Anterior cingulate cortex (tissue), 58 donors: Measurements from ENCODE around the gene MYO18A.
A peak's percentile ranks its signal among the peaks of the same experiment; 100 is the strongest.
"Not testable (repeated sequence)": the region's sequence is repeated elsewhere in the genome, so short reads cannot be mapped to it uniquely, and the experiment has no call there.

ENCODE experiments used
- DNase-seq, 58 donors: peaks; one replicate each; lab custom pipeline; 2025; lab: John Stamatoyannopoulos, UW

The MYO18A gene

GRCh38 chr17:29180034-29180787, at the start of gene MYO18A:
Gene MYO18A, minus strand, starts transcription at chr17:29180398. Its CDS starts 13,458 bp downstream, at chr17:29166940.
- DNase-seq: peak in 53 of 58 donors; percentile 39 to 88 (median 76)

- no peak for DNase-seq
Observed at GRCh38 chr17:29225396-29225795, 45.2 kb upstream of the MYO18A start.

GRCh38 chr17:29221338-29221737, 41.1 kb upstream of the MYO18A start:
- not testable (repeated sequence) for DNase-seq

DNA sequence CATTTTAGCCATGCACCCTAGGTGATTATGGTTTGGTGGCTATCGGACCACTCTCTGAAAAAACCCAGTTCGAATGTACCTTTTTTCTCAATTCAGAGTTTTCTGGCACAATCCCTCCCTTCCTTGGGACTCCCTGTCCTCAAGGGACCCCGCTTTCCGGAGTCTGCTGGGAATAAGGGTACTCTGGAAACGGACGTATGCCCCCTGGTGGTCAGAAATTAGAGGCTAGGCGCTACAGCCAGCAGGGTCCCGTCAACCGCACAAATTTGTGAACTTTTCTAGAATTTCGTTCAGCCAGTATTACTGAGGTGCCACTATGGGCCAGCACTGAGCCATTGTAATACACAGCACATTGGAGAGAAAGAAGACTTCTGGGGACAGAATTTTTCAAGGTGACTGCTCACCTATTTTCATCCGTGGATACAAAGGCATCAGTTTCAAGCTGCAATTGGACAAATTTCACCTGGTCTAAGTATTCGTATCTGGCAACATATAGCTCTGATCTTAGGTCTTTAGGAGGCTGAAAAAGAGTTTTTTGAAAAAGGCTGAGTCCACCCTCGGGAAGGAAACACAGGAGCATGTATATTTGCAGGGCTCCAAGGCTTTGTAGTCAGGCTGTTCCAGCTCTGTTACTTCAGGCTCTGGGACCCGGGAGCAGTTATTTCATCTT, 39.3 kb upstream of the MYO18A start:
- DNase-seq: peak in 56 of 58 donors; percentile 14 to 89 (median 70)

DNA sequence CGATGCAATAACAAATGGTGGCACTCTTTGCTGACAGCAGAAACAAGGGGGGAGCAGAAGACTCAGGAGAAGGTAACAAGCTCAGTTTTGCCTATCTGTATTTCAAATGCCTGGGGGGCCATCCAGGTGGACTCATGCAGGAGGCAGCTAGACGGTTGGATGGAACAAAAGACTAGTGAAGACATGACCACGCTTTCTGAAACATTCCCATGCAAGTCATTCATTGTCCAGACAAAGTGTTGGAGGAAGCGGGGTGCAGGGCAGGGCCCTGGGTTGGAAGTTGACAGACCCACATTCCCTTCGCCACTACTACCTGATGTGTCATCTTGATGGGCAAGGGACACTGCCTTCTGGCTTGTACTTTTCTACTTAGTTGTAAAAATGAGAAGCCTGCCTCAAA, 36.7 kb upstream of the MYO18A start:
- DNase-seq: no peak

GRCh38 chr17:29216181-29216580, 36.0 kb upstream of the MYO18A start:
- DNase-seq: no peak

DNA sequence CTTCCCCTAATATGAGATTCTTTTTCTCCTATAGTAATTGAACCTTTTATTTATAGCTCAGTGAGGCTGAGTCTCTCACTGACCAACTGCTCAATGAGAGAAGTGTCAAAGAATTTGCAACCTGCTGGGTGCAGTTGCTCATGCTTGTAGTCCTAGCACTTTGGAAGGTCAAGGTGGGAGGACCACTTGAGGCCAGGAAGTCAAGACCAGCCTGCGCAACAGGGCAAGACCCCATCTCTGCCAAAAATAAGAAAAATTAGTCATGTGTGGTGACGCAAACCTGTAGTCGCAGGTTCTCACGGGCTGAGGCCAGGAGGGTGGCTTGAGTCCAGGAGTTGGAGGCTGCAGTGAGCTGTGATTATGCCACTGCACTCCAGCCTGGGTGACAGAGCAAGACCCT, 35.5 kb upstream of the MYO18A start:
- DNase-seq: no peak

- DNase-seq: no peak
Observed at GRCh38 chr17:29215174-29215573, 35.0 kb upstream of the MYO18A start.

DNA sequence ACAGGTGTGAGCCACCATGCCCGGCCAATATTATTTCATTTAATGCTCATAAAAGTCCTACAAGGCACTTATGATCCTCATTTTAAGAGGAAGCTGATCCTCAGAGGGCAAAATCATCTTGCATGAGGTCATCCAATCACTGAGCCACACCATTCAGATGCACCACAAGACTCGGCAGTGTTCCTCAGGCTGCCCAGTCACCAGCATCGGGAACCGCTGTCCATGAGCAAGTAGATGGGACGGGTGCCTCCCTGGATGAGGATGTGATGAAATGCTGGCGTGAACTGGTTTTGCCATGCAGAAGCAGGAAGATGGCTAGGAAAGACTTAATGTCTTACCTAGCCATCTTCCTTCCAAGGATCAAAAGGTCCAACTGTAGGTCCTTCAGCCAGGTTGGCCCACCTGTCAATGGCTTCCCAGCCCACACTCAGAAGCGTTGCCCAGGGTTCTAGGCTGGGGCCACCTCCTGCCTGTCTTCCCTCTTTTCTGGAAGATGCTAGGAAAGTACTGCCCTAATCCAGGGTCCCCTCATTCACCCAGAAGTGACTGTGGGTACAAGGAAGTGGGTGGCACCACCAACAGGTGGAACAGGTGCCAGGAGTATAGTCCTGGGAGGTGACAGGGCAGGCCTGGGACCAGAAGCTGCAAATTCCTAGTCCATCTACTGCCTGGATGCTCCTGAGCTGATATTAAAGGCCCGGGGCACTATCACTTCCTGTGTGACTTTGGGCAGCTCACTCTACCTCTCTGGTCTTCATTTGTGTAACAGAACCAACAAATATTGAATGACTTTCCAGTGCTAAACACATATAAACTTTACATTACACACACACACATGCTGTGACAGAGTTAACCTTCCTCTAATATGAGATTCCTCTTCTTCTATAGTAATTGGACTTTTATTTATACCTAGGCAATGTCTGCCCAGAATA, 34.3 kb upstream of the MYO18A start:
- DNase-seq: peak in 2 of 58 donors; percentile 19 to 21

DNA sequence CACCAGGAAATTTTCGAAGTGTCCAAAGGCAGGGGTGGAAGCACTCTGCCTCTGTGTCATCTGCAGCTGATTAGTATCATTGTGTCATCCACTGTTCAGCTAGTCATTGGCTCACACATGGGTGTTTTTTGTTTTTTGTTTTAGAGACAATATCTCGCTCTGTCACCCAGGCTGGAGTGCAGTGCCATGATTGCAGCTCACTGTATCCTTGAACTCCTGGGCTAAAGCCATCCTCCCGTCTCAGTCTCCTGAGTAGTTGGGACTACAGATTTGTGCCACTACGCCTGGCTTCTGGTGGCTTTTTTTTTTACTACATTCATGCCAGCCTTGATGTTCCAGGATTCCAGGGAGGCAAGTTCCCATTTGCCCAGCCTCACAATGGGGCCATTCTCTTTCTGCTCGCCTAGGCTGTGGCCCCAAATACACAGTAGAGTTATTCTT, 32.5 kb upstream of the MYO18A start:
- peak in 50 of 58 donors; percentile 11 to 93 (median 64) for DNase-seq

DNA sequence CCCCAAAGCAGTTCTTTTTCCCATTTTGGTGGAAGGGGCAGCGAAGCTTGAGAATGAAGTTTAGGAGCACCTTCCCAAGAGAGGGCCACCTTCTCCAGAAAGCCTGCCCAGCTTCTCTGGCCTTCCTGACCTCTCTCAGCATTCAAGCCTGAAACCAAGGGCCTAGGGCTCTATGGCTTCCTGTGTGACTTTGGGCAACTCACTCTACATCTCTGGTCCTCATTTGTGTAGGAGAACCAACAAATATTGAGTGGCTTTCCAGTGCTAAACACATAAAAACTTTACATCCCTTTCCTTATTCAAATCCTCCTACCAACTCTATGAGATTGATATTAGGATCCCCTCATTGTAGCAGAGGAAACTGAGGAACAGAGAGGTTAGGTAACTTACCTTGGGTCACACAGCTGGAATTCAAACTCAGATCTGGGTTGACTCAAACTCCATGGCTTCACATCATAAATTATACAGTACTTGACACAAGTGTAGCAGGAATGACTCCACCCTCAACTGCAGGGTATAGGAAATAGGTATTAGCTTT, 32.0 kb upstream of the MYO18A start:
- DNase-seq: no peak

- no peak for DNase-seq
Observed at GRCh38 chr17:29210879-29211278, 30.7 kb upstream of the MYO18A start.

GRCh38 chr17:29209073-29209472, 28.9 kb upstream of the MYO18A start:
- no peak for DNase-seq

DNA sequence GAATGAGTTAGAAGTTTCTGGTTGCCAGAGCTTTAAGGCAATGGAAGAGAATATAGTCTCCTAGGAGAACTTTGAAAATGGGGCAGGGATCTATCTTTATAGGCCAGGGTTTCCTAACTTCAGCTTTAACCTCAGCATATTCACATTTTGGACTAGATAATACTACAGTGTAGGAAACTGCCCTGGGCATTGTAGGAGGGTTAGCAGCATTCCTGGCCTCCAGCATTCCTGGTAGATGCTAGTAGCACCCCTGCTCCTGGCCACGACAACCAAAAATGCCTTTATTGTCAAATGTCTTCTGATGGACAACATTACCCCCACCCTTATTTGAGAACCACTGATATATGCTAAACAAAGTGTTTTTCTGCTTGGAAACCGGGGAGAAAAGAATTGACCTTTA, 27.8 kb upstream of the MYO18A start:
- no peak for DNase-seq

- DNase-seq: no peak
Observed at GRCh38 chr17:29205047-29205446, 24.8 kb upstream of the MYO18A start.

DNA sequence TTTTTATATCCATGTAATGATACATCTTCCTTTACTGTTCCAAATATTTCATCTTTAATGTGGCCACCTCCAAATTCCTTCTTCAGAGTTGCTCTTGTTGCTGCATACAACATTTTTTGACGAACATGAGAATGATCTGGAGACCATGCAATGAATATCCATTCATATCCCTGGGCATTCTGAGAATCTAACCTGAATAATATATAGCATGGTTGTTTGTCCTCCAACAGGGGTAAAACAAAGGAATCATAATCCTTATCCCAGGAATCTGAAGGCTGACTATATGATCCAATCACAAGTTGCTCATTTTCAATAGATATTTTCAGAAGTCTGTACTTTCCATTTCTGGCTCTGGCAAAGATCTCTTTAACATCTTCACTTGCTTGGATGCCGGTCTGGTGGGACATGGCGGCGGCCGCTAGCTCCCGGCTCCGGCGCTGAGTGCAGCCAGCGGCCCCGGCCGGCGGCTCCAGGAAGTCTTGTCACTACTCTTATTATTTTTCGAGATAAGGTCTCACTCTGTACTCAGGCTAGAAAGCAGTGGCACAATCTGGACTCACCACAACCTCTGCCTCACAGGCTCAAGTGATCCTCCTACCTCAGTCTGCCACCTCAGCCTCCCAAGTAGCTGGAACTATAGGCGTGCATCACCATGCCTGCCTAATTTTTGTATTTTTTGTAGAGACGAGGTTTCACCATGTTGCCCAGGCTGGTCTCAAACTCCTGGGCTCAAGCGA, 24.0 kb upstream of the MYO18A start:
- DNase-seq: not testable (repeated sequence)

DNA sequence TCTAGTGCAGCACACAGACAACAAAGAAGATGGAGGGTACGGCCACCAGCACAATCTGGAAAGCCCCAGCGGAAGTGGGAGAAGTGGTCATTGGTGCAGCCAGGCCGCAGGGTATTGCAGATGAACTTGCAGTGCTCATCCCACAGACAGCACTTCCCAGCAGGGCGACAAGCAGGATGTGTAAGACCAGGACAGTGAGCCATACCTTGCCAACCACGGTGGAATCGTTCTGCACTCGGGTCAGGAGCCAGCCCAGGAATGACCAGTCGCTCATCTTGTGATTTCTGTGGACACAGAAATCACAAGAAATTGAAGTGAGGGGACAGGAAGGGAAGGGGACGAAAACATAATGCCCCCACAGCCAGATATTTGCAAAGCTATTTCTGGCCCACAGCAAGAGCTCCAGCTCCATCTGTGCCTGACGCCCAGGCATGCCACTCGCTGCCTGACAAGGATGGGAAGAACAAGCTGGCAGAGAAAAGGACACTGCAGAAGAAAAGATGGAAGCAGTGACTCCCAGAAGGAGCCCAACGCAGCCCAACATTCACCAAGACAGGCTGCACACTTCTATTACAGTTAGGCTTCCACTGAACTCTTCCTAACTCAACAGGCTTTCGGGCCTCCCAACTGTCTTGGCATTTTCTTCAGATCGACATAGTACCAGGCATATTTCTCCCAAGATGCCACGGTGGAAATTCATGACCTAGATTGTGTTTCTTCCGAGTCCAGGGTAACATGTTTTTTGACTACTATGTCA, 17.5 kb upstream of the MYO18A start:
- peak in 13 of 58 donors; percentile 6 to 52 (median 25) for DNase-seq

DNA sequence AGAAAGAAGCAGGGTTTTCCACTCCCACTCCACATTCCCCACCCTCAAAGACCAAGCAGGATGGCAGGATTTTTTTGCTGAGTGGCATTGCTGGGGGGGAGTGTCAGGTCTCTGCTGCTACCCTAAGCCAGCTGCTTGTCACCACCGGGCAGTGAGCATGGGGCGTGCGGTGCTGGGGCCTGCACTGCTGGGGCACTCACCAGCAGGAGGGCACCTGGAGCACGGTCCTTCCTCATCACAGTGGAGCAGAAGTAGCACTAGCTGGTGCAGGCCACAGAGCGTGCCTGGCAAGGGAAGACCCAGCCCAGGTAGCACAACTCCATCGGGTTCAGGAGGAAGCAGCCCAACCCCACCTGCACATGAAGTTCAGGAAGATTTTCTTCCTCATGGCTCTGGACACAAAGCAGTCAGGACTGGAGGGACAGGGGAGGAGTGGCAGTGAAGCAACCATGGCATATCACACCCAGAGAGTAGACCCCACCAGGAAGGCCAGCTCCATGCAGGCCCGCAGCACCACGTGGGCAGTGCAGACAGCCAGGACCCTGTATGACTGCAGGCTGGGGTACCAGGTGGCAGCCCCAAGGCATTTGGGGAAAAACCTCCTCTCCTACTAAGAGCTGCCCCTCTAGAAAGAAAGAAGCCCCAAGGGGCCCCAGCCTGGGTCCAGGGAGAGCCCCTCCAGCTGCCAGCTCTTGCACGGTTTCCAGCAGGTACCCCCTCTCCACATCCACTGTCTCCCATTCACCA, 16.7 kb upstream of the MYO18A start:
- DNase-seq: no peak
